Transverse colon (tissue), 3 donors: ENCODE data around the gene MRPL14.

Experiments used
- CTCF ChIP-seq, 5 experiments: fragments of 200-600 bp in 3 of 5; fragments of 450-650 bp in 2 of 5; sonication (generic) in 3 of 5; IDR thresholded peaks; 1 replicate in 2 of 5; 2 replicates in 3 of 5; pipeline ENCODE4 v1.5.1; 2016 to 2017; ENCODE audit warnings: antibody characterized with exemption in 5 of 5, inconsistent platforms in 3 of 5, mild to moderate bottlenecking in 2 of 5, moderate library complexity in 1 of 5
- POLR2A ChIP-seq: fragments of 450-650 bp; IDR thresholded peaks from one replicate; pipeline ENCODE4 v1.6.1; 2016; ENCODE audit warnings: antibody characterized with exemption, mild to moderate bottlenecking, moderate library complexity

DNA sequence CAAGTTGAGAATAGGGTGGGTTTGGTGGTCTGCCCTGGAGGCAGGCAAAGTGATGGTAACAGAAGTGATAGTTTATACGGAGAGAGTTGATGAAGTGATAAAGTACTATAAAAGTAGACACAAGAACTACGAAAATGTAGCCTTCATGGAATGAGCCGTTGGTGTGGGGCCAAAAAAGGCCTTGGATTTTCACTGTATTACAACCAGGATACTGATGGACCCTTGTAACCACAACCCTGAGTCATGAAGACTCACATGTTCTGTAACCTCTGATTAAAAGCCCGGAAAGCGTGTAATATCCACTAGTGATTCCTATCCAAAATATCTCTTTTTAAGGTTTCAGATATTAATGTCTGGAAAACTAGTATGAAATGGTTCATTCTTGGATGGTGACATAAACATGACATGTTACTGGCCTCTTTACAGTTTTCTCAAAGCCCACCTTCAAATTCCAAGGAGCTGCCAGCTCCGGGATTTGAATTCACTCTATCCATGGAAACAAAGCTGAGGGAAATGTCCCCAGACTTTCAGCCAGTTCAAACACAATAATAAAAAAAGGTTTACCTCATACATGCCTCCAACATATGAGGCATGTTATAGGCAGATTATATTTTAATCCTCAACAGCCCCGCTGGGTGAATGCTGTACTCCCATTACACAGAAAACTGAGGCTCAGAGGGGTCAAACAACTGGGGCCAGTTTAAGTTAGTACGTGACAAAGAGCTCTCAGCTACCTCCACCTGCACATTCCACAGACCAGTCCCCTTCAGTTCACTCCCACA is 55.4 kb downstream of the MRPL14 start:
- no peak for TF ChIP-seq CTCF (IDR thresholded peaks at IDR 0.05)
- TF ChIP-seq POLR2A, result no peak
